GM21367 (cell line): ENCODE data around the gene PITRM1.
"Not testable (repeated sequence)": the region's sequence is repeated elsewhere in the genome, so short reads cannot be mapped to it uniquely, and the experiment has no call there.

Source experiments
- ATAC-seq: cut with Tn5 transposase; IDR thresholded peaks from one replicate; pipeline ENCODE4 v1.9.1; 2021; ENCODE audit not compliant: unreplicated experiment

PITRM1 gene

GRCh38 chr10:3122486-3123205 is 49.9 kb downstream of the PITRM1 start:
- ATAC-seq, result no peak

GRCh38 chr10:3122034-3122433 is 50.5 kb downstream of the PITRM1 start:
- no peak for ATAC-seq

- no peak for ATAC-seq
Measured at GRCh38 chr10:3119796-3120459, 52.7 kb downstream of the PITRM1 start.

GRCh38 chr10:3118641-3119091 is 53.9 kb downstream of the PITRM1 start:
- ATAC-seq, result no peak

GRCh38 chr10:3117486-3117885 is 55.1 kb downstream of the PITRM1 start:
- no peak for ATAC-seq

- no peak for ATAC-seq
Measured at GRCh38 chr10:3116508-3117100, 56.0 kb downstream of the PITRM1 start.

- ATAC-seq, result no peak
Measured at GRCh38 chr10:3115685-3116084, 56.9 kb downstream of the PITRM1 start.

GRCh38 chr10:3113343-3113720 is 59.2 kb downstream of the PITRM1 start:
- no peak for ATAC-seq

- ATAC-seq, result no peak
Measured at GRCh38 chr10:3111621-3112163, 60.9 kb downstream of the PITRM1 start.

- no peak for ATAC-seq
Measured at GRCh38 chr10:3110782-3111620, 61.6 kb downstream of the PITRM1 start.

- no peak for ATAC-seq
Measured at GRCh38 chr10:3109633-3110032, 62.9 kb downstream of the PITRM1 start.

GRCh38 chr10:3109196-3109595 is 63.4 kb downstream of the PITRM1 start:
- no peak for ATAC-seq

GRCh38 chr10:3108575-3109105 is 63.9 kb downstream of the PITRM1 start:
- ATAC-seq, result no peak

- ATAC-seq, result no peak
Measured at GRCh38 chr10:3108033-3108432, 64.5 kb downstream of the PITRM1 start.

GRCh38 chr10:3107426-3107961 is 65.1 kb downstream of the PITRM1 start:
- no peak for ATAC-seq

GRCh38 chr10:3106928-3107425 is 65.6 kb downstream of the PITRM1 start:
- ATAC-seq, result no peak

GRCh38 chr10:3106328-3106727 is 66.3 kb downstream of the PITRM1 start:
- not testable (repeated sequence) for ATAC-seq

- ATAC-seq, result no peak
Measured at GRCh38 chr10:3105905-3106304, 66.7 kb downstream of the PITRM1 start.

GRCh38 chr10:3105166-3105565 is 67.4 kb downstream of the PITRM1 start:
- no peak for ATAC-seq

GRCh38 chr10:3104251-3104918 is 68.2 kb downstream of the PITRM1 start:
- ATAC-seq, result no peak
